Spleen (tissue), 7 donors: ENCODE measurements around the gene HIPK2.

Experiments
- CTCF ChIP-seq, 11 experiments: fragments of 200-600 bp in 7 of 11; fragments of 450-650 bp in 4 of 11; sonication (generic) in 4 of 11; IDR thresholded peaks in 8 of 11; conservative IDR thresholded peaks in 3 of 11; 1 replicate in 7 of 11; 2 replicates in 4 of 11; pipeline versions ENCODE4 v1.4.0 to v1.8.0; 2016 to 2021; ENCODE audit warnings: antibody characterized with exemption in 11 of 11, inconsistent platforms in 4 of 11, mild to moderate bottlenecking in 1 of 11
- POLR2A ChIP-seq, 3 donors: fragments of 450-650 bp; IDR thresholded peaks; one replicate each; pipeline ENCODE4 v1.5.1; 2017; ENCODE audit warnings: antibody characterized with exemption in 3 of 3, mild to moderate bottlenecking in 1 of 3
- POLR2AphosphoS5 ChIP-seq, 3 donors: sonication (generic); formaldehyde crosslinking; IDR thresholded peaks; one replicate each; pipeline ENCODE4 v1.5.1; 2017; ENCODE audit warnings: antibody characterized with exemption in 3 of 3
- donor health status: DM: no; HTN: no; CAD: no; lungs with moderate emphysema.
- donor health status: DM: no; HTN: no; CAD: no.
- donor health status: DM: no; HTN: no; CAD: no.

GRCh38 chr7:139768249-139768824 is 9.5 kb downstream of the HIPK2 start:
- TF ChIP-seq CTCF (IDR thresholded peaks at IDR 0.05 in 8 of 11, conservative IDR thresholded peaks at IDR 0.05 in 3 of 11) (no peak), POLR2AphosphoS5 (IDR thresholded peaks at IDR 0.05) (no peak), POLR2A (IDR thresholded peaks at IDR 0.05) (no peak)
